Activated CD4-positive, CD25-positive, alpha-beta regulatory T cell treated with anti-CD3 and anti-CD28 coated beads, Interleukin-2, amount 50 U/mL, for 16 hours (primary cell): ENCODE data around the gene PNCK.
"Not testable (repeated sequence)": the region's sequence is repeated elsewhere in the genome, so short reads cannot be mapped to it uniquely, and the experiment has no call there.

Experiments used
- DNase-seq: peaks from one replicate; pipeline ENCODE4 v3.0.0-alpha.2; 2020; ENCODE audit warnings: low read depth, low spot score

PNCK gene

DNA sequence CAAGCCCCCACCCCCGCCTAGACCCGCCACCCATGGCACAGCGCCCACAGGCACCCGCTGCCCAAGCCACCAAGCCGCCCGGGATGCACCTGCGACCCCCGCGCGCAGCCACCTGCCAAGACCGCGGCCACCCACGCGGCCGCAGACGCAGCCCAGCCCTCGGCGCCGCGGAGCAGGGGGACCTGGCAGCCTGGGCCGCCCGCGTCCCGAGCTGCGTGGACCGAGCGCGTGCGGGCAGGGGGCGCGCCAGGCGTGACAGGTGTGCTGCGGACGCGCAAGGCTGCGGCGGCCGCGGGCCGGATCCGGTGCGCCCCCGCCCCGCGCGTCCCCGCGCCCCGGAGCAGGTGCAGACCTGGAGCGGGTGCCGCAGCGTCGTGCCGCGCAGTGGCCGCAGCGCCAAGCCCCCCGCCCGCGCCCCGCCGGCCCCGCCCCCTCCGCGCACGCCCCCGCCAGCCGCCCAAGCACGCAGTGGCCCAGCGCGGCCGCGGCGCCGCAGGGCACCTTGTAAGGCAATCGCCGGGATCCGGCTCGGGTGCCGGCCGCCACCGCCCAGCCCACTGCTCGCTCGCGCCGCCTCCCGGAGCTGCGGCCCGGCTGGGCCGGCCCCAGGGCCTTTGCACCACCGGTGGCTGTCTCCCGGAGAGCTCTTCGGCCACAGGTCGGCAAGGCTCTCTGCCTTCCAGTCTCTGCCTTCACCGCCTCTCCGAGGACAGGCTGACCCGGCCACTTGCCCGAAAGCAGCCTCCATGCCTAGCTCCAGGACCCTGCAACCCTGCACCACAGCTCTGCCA, at the start of gene PNCK:
Gene PNCK (minus strand): TSS at position 386 of the 791 bp plus-strand sequence. CDS start 737 bp downstream, outside the sequence.
- DNase-seq: no peak

DNA sequence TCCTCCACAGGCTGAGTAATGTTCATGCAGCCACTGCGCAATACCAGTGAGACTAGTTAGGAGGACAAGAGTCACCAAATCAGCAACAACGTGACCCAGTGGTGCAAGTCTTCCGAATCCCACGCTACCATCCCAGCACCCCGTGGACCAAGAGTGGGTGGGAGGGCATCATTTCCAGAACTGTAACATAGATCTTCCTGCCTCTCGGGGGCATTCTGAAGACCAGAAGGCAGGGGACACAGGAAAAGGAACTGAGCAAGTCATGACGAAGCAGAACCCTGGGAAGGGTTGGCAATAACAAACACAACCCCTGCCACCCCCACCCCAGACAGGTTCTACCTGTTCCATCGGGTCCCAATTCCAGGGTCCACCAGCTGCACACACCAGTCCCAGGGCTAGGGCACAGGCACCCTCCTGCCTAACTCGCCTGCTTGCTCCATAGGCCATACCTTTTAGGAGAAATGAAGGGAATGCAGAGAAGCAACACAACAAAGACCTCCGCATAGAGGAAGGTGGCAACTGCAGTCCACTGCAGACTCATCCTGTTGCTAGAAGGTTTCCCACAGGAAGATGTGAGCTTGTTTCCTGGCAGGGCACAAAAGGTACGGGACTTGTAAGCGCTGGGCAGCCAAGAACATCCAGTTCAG, 49.2 kb upstream of the PNCK start:
- DNase-seq: no peak

DNA sequence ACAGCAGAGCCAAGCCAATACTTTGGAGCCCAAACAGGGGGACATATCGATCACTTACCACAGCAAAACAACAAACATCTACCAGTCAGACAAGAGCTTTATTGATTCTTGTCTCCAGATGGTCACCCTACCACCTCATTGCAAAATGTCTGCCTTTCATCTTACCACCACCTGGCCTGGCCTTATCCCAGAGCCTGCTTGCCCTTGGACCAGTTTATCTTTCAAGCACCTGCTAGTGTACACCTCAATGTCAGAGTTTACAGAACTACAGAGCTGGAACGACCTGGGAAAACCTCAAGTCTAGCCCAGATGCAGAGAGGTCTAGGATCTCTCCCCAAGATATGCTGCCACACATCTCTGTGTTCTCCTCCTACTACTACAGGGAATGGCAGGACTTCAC, 46.1 kb upstream of the PNCK start:
- DNase-seq: no peak

DNA sequence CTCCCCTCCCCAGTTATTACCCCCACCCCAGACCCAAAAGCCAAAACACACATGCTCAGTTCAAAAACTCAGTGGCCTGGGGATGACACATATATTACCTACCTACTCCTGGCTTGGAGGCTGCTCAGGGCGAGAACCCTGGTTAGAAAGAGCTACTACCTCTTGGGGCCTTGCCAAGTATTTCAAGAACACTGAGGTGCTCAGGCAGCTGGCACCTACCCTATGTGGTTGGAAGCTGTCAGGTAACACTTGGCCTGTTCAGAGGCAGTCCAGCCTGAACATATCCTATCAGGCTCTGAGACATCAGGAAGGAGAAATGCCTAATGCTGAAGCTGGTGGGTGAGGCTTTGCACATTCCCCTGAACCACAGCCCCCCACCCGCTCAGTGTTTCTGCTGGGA, 45.6 kb upstream of the PNCK start:
- no peak for DNase-seq

DNA sequence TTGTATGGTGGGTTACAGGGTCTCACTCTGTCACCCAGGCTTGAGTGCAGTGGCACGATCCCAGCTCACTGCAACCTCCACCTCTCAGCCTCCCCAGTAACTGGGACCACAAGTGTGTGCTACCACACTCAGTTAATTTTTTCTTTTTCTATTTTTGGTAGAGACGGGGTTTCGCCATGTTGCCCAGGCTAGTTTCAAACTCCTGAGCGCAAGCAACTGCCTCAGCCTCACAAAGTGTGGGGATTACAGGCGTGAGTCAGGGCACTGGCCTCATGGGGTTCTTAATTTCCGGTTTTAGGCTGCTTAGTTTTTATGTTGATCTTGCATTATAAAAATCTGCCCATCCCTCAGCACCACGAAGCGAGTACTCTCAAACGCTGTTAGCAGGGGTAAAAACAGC, 43.8 kb upstream of the PNCK start:
- no peak for DNase-seq

DNA sequence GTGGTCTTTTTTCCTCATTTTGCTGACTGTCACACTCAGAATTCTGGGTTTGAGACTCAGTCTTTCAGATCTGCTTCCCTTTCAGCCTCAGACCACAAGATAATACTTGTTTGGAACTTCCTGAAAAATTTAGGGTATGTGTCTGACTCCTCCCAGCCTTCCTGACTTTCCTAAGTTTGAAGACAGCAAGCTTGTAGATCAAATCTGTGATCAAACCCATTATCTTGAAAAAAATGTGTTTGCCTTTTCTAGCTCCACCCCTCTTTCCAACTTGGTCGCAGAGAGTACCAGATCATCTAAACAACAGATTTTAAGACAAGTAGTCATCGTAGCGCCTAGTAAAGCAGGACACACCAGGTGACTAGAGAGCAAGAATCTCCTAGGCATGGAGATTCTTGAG, 40.6 kb upstream of the PNCK start:
- DNase-seq: no peak

DNA sequence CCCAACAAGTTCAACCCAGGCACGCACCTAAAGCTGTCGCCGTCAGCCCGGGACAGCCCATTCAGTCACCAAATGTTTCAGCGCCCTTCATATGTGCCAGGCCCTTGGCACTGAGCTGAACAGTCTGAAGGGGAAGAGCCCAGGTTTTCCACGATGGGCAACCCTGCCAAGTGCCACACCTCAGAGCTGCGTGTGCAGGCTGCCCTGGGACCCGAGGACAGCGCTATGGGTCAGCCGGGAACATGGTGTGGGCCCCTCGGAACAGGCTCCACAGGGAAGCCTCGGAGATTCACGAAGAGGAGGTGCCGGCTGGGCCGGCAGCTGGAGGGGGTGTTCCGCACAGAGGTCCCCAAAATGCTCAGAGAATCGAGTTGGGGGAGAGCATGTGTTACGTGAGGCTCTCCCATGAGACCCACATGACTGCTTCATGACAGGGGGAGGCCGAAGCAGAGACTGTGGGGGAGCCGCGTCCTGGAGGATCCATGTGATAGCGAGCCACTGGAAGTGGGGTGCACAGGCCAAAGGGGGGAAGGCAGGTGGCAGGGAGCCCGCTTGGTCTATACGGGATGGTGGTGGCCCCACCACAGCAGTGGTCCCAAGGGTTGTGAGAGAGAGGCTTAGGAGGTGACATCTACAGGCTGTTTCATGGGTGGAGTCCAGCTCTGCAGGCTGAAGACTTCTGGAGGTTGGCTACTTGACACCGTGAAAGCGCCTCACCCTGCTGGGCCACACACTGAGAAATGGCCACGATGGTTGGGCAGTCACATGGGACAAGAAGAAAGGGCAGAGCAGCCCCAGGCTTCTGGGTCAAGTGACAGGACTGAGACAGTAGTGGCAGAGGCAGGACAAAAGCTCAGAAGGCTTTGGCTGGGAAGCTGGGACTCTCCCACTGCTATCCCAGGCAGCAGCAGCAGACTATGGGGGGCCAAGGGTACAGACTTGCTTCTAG, 36.4 kb upstream of the PNCK start:
- no peak for DNase-seq

DNA sequence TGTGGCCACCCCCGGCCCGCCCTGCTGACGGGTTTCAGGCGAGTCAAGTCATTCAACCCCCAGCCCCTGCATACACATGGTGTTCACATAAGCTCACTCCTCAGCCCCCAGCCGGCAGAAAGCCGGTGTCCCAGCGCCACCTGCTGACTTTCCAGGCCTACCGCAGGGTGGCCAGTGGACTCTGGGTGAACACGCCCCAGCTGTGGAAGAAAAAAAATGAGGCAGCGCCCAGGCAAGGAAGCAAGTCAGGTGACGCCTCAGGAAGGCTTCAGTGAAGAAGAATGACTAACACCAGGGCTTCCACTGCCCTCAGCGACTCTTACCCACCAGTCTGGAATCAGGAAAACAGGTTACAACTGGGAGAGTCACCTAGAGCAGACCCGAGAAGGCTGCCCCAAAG, 34.8 kb upstream of the PNCK start:
- no peak for DNase-seq

DNA sequence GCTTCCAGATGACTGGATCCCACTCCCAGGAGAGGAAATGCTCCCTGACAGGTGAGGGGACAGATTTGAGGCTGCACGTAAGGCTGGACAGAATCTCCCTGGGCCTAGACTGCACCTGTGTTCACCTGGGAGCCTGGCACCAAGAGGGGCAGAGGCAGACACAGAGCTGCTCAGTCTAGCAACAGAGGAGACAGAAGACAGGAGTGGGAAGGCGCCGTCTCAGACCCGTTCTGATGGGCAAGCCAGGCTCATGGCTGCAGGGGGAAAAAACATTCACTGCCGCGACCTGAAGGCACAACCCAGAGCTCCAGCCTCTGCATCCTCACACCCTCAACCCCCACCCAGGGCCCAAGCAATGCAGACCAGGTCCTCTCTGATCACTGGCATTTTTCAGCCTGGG, 33.8 kb upstream of the PNCK start:
- no peak for DNase-seq

DNA sequence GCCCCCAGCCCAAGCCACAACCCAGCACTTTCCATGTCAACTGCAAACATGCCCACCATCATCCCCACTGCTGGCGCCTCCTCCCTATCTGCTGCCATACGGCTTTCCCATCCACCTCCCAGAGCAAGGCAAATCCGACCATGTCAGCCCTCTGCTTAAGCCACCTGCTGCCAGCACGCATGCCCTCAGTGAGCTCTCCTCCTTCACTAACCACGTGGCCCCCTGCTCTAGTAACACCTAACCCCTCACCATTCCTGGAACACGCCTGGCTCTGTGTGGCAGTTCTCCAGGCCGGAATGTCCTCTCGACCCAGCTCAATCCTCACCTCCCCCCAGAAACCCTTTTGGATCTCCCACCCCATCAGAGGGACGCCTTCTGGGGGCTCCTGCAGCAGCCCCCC, 33.2 kb upstream of the PNCK start:
- no peak for DNase-seq

DNA sequence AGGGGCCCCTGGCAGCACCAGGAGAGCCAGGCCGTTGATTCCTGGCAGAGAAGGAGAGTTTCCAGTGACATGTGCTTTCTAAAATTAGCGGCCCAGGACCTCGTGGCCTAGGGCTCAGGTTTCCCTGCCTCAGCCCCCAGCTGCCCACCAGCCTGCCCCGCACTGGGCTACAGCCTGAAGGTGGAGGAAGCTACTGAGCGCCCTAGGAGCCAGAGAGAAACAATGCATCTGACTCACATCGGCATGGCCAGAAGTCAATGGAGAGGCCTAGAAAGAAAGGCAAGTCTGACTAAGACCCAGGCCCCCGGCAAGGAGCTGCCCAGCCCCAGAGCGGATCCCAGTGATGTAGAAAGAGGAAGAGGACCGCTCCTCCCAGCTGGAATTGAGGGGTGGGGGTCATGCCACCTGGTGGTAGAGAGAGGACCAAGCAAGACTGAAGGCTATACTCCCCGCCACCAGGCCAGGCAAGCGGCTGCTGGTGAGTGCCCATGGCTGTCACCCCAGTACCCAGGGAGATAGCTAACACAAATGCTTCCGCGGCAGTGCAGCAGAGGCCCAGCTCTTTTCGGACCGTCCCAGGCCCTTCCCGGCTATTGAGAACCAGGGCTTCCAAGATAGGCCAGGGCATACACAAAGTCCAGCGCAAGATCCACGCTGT, 31.9 kb upstream of the PNCK start:
- not testable (repeated sequence) for DNase-seq

DNA sequence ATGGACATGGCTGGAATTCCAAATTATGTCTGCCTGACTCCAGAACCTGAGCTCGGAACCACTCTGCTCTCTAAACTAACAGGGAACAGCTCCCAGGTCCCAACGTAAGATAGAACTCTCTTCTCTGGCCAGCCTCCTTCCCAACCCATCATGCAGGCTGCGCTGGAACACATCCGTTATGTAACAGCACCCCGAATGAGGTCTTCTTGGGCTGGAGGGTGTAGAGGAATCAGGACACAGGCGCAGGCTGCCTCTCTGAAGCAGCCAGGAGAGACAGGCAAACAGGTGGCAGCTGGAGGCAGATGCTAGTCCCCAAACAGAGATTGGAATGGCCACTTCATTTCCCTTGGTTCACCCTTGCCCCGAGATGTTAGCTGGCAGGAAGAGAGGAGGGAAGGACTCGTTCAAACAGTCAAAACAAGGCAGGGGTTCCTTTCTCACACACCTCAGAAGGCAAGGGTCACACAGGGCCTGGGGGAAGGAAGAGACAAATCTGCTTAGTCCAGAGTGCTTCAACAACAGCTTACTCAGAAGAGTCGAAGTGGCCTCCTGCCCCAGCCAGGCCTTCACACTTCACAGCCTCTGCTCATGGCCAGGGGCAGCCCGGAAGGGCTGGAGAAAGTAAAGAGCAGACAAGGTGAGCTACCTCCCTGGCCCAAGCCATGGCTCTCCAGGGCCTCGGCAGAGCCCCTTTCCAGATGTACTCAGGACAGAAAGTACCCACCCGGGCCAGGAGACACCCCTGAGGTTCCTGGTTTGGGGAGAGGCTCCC, 31.2 kb upstream of the PNCK start:
- not testable (repeated sequence) for DNase-seq

DNA sequence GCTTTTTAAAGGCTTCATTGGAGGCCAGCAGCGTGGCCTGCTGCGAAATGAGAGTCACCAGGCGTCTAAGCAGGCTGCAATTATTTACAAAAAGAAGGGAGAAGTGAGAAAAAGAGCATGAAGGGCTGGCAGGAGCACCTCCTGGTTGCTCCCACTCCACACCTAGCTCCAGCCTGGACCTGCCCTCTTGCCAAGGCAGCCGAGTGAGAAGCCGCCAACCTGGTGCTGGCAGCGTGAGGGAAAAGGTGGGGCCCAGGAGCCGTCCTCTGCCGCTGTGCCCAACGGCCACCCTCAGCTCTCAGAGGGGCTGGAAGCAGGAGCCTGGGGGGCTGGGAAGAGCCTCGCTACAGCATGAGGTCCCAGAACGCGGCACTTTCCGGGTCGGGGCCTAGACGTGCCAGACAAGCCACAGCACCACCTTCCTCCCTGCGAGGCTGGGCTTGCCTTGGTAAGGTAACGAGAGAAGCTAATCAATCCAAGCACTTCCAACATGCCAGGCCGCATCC, 30.5 kb upstream of the PNCK start:
- DNase-seq: no peak

DNA sequence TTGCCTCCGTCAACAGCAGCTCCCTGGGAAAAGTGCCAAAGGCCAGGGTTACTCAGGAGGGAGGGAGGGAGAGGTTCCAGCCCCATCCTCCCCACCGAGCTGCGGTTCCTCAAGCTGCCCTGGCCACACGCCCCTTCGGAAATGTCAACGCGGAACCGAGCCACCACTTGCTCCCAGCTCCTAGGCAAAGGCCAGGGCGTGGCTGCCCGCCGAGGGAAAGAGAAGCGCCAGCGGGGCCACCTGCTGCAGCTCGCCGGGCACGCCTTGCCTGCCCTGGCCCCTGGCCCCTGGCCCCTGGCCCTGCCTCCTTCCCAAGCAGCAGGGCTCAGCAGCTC, 29.4 kb upstream of the PNCK start:
- no peak for DNase-seq

DNA sequence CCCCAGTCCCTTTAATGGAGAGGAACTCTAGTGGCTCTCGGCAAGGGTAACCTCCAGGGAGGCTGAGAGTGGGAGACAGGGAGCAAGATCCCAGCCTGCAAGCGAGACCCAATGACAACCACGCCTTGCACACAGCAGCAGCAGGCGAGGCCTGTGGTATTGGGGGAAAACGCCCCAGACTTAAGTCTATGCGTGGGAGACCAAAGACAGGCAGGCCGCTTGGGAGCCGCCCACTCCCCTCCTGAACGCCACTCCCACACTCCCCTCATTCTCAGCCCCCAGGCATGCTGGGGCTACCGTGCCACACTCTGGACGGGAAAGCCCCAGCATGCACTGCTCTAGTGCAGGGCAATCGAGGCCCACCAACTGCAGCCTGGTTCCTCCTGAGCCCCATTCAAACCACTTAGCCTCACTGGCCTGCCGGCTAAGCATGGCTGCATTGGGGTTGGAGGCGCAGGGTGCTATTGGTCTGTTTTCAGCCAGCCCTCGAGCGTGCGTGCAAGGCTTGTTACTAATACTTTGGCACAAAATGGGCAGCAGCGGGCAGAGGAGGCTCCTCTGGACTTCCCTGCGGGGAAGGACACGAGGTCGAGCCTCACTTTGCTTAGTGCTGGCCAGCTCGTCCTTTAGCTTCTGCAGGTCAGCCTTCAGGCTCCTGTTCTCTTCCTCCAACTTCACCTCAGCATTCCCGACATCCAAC, 28.9 kb upstream of the PNCK start:
- DNase-seq: no peak

DNA sequence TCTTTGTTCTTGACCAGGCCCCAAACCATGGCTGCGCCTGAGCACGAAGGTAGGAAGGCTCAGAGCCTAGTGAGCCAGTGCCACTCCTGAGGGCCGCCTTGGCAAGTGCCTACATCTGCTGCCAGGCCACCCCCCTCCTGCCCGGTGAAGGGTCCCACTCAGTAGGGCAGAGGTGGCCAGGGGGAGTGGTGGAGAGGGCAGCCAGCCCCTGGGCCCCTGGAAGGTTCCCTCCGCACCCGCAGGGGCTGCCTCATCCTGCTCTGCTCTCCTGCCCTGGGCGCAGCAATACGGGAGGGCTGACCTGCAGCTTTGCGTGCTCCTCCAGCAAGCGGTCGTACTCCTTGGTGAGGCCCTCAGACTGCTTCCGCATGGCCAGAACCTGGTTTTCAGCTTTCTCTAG, 28.1 kb upstream of the PNCK start:
- DNase-seq: no peak

DNA sequence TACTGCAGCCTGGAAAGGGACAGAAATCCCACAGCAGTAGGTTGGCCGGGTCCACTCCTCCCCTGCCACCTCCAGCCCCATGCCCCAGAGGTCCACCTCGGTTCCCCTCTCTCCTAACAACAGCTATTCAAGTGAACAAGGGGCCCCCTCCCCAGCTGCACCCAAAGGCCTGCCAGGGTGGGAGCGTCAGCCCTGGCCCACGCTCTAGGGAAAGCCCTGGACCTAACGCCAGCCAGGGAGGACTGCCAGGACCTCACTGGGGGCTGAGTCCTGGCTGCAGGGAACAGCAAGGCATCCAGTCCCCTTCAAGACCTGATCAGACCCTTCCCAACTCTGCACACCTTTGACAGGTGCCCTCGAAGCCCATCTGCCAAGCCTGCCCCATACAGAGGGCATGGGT, 27.4 kb upstream of the PNCK start:
- DNase-seq: no peak

DNA sequence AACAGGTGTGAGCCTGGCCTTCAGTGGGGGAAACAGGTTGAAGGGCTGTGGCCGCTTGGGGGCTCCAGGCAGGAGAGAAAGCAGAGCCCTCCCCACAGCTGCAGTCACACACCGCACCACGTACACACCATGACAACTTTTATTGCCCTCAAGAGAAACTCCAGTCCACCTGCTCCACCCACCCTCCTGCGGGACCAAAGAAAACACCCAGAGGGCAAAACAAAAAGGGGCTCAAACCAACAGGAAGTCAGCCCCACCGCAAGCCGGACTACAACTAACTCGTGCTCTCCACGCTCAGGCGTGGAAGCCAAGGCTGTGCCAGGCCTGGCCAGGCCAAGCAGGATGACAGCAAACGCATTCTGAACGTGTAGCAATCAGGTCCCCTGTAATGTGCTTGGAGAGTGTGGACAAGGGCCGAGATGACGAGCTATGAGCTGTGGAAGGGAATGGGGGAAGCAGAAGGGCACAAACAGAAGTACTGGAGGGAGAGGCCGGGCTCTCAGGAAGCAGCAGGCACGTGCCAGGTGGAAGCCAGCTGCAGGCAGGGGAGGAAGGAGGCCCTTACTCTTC, 26.8 kb upstream of the PNCK start:
- DNase-seq: no peak

DNA sequence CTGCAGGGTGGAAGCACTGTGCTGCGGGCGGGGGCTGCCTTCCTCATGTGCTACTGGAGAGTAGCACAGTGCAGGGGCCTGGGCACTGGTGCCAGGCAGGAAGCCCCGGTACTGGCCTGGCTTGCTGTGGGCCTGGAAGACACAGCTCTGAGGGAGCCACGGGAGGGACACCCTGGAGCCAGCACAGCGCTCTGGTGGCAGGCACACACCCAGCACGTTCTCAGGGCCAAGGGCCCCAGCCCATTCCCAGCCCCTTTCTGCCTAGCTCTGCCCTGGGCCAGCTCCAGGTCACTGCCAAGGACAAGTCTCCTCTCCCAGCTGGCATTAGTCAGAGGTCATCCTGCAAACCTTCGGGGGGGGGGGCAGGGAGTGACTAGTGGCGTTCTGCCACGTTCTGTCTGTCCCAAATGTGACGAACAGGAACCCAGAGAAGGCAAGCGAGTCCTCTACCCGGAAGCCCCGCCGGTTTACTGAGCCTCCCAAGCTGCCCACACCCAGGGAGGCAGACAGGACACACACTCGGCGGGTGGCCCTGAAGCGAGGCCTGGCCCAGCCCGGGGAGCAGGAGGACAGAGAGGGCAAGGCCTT, 26.3 kb upstream of the PNCK start:
- DNase-seq: not testable (repeated sequence)
